ENCODE results near the gene ARHGEF28.
A peak's percentile ranks its signal among the peaks of the same experiment; 100 is the strongest.

ARHGEF28 gene, protein sequence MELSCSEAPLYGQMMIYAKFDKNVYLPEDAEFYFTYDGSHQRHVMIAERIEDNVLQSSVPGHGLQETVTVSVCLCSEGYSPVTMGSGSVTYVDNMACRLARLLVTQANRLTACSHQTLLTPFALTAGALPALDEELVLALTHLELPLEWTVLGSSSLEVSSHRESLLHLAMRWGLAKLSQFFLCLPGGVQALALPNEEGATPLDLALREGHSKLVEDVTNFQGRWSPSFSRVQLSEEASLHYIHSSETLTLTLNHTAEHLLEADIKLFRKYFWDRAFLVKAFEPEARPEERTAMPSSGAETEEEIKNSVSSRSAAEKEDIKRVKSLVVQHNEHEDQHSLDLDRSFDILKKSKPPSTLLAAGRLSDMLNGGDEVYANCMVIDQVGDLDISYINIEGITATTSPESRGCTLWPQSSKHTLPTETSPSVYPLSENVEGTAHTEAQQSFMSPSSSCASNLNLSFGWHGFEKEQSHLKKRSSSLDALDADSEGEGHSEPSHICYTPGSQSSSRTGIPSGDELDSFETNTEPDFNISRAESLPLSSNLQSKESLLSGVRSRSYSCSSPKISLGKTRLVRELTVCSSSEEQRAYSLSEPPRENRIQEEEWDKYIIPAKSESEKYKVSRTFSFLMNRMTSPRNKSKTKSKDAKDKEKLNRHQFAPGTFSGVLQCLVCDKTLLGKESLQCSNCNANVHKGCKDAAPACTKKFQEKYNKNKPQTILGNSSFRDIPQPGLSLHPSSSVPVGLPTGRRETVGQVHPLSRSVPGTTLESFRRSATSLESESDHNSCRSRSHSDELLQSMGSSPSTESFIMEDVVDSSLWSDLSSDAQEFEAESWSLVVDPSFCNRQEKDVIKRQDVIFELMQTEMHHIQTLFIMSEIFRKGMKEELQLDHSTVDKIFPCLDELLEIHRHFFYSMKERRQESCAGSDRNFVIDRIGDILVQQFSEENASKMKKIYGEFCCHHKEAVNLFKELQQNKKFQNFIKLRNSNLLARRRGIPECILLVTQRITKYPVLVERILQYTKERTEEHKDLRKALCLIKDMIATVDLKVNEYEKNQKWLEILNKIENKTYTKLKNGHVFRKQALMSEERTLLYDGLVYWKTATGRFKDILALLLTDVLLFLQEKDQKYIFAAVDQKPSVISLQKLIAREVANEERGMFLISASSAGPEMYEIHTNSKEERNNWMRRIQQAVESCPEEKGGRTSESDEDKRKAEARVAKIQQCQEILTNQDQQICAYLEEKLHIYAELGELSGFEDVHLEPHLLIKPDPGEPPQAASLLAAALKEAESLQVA (N-terminal part only)
- total RNA-seq, result 0 to 0.16 (median 0.04) reads per million in 3 experiments

DNA sequence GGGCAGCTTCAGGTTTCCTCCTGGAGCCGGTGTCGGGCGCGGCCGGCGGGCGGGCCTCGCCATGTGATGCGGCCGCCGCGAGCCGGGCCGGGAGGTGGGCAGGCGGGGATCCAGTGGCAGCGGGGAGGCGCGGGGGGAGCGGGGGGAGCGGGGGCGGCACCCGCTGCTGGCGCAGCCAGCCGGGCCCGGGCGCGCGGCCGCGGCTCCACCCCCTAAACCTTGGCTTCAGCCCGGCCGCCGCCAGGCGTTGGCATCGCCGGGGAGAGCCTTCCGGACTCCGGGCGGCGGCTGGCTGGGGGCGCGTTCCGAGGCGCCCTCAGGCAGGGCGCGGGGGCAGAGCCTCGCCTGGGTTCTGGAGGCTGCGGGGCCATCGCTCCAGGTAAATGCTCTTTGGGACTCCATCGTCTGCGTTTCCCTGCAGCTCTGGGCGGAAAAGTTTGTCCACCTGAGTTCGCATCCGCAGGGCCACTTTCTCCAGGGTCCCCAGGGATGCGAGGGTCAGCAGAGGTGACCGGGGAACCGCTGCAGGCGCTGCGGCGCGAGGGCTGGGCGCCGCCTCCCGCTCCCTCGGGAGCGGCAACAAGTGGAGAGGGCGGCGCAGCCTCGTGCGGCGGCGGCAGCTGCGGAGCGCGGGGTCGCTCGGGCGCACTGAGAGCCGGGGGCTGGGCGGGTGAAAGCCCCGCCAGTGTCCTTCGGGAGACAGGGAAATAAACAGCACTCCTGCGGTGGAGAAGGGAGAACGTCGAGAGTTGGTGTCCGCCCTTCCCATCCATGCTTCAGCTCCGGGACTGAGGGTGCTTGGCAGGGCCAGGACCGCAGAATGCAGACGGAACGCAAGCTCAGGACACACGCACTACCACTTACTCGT, at the start of gene ARHGEF28:
Gene ARHGEF28, plus strand, starts transcription at position 253 of the 868 bp plus-strand sequence. CDS start 58,656 bp downstream, outside the sequence.
- no peak for DNase-seq

GRCh38 chr5:73582285-73583145, 43.5 kb upstream of the ARHGEF28 start:
- no peak for DNase-seq

DNA sequence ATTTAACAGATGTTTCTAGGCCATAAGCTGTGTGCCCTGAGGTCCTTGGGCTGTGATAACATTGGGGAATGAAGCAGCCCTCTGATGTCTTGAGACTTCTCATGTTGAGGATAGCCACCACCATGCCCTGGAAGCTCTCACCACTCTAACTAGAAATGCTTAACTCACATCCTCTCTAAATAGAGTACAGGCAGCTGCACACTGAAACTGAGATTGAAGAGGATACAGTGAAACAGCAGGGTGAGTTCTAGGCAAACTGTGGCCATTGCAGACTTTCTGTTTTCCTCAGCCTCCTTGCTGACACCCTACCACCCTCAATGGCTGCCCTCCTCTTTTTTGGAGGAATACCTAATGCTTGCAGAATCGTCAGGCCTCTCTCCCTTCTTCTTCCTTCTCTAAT, 38.1 kb upstream of the ARHGEF28 start:
- DNase-seq, result no peak

GRCh38 chr5:73591102-73591695, 34.8 kb upstream of the ARHGEF28 start:
- peak; percentile 63 for DNase-seq

DNA sequence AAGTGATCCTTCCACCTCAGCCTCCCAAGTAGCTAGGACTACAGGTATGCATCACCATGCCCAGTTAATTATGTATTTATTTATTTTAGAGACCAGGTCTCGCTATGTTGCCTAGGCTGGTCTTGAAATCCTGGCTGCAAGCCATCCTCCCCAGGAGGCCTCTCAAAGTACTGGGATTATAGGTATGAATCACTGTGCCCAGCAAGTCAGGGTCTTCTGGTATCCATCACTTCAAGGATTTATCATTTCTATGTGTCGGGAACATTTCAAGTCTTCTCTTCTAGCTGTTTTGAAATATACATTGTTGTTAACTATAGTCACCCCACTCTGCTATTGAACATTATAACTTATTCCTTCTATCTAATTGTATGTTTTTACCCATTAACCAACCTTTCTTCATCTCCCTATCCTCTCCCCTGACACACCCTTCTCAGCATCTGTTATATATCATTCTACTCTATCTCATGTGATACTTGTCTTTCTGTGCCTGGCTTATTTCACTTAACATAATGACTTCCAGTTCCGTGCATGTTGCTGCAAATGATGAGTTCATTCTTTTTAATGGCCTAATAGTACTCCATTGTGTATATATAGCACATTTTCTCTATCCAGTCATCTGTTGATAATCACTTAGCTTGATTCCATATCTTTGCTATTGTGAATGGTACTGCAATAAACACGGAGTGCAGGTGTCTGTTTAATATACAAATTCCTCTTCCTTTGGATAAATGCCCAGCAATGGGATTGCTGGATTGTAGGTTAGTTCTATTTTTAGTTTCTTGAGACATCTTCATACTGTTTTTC, 34.1 kb upstream of the ARHGEF28 start:
- no peak for DNase-seq

- DNase-seq, result no peak
Measured at GRCh38 chr5:73592551-73592950, 33.4 kb upstream of the ARHGEF28 start.

GRCh38 chr5:73596705-73597328, 29.2 kb upstream of the ARHGEF28 start:
- no peak for DNase-seq

- DNase-seq, result no peak
Measured at GRCh38 chr5:73599380-73599779, 26.6 kb upstream of the ARHGEF28 start.

GRCh38 chr5:73603998-73604397, 22.0 kb upstream of the ARHGEF28 start:
- DNase-seq, result no peak

DNA sequence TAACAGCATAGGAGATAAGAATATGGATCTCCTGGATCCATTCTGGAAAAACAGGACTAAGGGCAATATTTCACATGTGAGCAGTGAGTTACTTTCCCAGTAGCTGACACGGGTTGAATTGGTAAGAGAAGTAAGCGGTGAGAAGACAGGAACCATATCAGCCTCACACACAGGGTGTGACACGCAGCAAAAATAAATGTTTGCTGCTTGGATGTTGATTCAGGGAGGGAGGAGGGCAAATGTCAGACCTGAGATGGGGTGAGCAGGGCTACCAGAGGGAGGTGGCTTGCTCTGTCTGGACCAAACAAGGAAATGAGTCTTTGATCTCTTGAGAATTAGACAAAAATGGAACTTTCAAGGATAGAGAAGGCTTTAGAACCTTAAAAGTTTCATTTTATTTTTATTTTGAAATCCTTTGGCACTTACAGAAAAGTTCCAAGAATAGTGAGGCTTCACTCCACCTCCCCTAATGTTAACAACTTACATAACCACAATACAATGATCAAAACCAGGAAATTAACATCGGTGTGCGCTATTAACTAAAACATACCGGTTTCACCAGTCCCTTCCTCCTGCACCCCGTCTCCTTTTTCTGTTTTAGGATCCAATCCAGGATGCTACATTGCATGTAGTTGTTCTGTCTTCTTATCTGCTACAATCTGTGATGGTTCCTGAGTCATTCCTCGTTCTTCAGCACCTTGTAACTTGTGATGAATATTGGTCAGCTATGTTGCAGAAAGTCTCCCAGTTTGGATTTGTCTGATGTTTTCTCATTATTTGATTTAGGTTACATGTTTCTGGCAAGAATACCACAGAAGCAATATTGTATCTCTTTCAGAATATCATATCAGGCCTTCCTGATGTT, 20.5 kb upstream of the ARHGEF28 start:
- no peak for DNase-seq

- DNase-seq, result no peak
Measured at GRCh38 chr5:73606206-73606753, 19.7 kb upstream of the ARHGEF28 start.

GRCh38 chr5:73607228-73607627, 18.8 kb upstream of the ARHGEF28 start:
- no peak for DNase-seq

GRCh38 chr5:73612799-73613198, 13.2 kb upstream of the ARHGEF28 start:
- DNase-seq, result no peak

GRCh38 chr5:73615085-73615484, 10.9 kb upstream of the ARHGEF28 start:
- DNase-seq, result no peak

DNA sequence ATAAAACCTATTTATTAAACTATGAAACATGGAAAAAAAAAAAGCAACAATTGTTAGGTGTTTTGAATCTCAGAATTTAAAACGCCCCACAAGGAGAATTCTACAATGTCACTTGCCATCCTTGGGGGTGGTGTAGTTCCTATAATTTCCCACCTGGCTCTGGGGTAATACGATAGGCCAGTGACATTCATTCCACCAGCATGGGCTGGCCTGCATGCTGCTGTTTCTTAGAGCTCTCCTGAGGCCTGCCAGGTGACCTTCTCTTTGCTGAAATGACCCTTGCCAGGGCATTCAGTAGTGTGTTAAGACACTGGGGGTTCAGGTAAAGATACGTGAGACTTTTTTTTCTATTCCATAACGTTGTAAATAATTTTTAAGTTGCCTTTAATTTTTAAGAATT, 10.0 kb upstream of the ARHGEF28 start:
- DNase-seq, result no peak

DNA sequence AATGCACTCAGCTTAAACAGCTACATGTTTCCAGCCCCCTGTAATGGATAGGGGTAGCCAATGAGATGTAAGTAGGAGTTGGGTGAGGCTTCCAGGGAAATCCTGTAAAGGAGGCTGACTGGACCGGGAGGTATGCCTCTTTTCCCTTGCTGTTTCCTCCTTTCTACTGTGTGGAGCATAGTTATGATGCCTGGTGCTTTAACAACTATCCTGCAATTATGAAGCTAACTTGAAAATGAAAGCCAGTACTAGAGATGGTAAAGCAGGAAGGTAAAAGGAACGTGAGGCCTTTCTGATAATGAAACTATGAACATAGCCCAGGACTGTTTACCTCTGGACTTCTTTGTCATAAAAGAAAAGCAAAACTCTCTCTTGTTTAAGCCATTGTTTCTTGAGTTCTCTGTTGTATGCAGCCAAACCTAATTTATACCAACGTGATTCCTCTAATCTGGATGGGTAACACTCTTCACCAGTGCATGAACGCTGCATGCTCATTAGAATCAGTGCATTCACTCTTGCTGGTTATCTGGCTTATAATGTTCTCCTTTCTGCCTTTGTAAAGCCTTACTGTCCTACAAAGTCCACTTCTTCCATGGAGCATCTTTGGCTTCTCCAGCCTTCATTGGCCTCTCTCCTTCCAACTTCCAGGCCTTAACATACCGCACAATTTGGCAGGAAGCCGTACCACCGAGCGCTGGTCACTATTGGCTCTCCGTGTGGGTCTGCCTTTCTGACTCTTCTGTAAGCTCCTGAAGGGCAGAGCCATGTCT, 8.3 kb upstream of the ARHGEF28 start:
- DNase-seq, result no peak
